ENCODE results near the gene RIOK2.

RIOK2 gene

DNA sequence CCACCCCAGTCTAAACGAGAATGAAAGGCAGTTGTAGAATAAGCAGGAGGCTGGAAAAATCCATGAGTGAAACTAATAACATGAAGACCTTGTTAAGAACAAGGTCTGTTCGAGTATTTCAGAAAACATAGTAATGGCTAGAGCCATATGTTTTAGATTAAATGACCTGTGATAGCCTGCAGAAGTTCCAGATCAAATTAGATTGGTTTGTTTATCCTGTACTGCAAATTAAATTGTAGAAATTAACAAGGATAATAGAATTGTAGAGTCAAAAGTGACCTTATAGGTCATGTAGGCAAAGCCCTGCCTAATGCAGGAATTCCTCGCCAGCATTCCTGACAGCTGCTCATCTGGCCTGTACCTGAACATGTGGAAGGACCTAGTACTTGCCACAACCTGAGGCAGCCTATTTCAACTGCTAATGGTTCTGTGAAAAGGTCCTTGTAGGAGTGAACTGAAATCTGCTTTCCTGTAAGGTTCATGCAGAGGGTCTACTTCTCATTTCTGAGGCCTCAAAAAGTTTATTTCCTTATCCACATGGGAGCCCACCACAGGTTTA lies 57.8 kb downstream of the RIOK2 start:
- no peak for DNase-seq (ENCODE audit: low read depth in 2 of 2)

DNA sequence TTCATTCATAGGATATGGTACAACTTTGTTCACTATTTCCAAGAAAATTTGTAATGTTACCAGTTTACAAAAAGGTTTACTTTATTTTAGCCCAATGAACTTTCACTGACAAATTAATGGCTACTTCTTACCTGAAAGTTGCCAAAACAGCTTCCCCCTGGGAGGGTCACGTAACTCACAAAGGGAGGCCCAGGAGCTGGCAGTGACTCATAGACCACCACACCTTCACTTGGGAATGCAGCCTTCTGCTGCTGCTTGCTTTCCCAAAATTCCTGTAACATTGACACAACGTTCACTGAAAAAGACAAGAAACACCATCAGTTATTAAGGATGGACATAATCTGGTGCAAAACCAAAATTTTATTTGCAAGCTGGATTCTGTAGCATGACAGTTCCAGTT lies 58.7 kb downstream of the RIOK2 start:
- no peak for DNase-seq (ENCODE audit: low read depth in 2 of 2)

DNA sequence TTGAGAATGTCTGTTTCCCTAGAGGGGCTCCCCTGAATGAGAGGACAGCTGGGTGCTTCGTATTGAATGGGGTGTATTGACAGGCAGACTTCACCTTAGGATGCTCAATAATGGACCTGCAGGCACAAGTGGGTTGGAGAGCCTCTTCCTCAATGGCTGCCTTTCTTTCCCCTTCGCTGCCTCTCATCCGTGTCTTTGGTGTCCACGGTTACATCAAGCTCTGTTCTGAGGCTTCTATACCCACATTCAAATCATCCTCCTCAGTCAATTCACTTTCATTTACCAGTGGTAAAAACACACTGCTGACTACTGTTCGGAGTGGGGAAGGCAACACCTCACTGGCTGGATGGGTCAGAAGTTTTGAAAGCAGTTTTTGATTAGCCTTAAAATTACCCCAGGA lies 61.2 kb downstream of the RIOK2 start:
- no peak for DNase-seq (ENCODE audit: low read depth in 2 of 2)

DNA sequence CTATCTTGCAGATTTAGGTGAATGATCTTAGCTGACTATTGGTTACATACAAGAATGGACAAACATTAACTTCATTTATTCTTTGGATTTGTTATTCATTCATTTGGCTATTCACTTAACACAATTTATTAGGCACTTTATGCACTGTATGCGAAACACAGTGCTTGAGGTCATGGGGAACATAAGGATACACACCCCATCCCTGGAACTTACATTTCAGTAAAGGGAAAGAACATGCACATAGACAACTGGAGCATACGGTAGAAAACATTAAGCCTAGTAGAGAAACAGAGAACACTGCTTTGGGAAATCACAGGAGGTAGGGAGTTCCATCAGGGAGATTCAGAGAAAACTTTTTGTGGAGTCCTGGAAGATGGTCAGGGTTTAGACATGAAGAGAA lies 62.9 kb downstream of the RIOK2 start:
- DNase-seq (ENCODE audit: low read depth in 2 of 2): no peak

DNA sequence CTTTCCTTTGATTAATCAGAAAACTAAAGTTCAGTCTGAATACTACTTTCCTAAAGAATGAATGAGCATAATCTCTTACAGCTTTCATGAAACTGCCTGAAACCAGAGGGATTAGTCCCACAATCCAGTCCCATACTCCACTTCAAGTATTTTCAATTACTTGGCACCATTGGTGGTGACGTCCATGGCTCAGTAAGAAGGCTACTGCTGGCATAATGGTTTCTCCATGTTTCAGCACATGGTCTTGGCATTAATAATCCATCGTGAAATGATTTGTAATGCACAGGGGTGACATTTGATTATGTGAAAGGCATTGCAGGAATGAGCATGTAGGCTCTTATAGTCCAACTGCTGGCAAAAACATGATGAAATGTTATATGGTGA lies 64.0 kb downstream of the RIOK2 start:
- DNase-seq (ENCODE audit: low read depth in 2 of 2): no peak

DNA sequence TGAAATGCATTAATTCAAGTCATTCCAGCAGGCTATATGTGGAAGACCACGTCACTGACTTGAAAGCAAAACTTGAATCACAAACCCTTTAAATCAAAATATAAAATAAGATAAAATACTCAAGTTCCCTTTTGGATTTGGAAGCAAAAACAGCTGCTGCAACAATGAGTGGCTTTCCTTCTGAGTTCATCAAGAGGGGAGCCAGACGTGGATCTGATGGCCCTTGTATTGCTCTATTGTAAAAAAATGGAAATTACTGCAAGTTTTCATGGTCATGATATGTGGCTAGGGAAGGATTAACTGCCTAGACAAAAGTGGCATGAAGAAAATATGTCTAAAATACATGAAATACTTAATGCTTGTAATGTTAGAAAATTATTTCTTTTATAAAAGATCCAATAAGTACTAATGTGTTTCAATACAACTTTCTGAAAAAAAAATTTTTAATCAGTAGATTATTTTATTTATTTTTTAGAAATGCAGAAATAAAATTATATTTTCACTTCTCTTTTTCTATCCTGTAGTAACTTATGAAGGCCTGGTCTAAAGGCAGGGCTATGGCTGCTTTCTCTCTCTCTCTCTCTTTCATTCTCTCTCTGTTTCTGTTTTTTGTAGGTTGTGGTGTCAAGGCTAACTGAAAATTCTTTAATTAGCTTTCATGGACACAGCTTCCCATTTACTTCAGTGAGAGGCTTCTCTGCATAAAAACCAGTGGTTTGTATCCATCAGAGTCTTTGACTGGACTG lies 64.6 kb downstream of the RIOK2 start:
- DNase-seq (ENCODE audit: low read depth in 2 of 2): no peak

DNA sequence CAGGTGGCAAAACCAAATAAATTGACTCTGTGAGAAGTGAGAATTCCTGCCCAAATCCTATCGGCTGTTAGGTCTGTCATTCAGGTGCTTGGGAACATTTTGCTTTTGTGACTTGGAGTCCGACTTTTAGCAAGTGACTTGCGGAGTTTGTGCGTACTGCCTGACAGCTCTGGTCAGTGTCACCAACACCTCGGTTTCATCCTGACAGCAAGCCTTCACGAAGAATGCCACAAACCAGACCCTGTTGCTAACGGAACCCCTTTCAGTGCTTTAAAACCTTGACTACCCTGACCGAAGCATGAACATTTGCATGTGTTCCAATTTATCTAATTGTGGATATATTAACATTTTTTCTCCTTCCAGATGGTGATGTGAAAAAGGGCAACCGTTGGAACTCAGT lies 67.1 kb downstream of the RIOK2 start:
- no peak for DNase-seq (ENCODE audit: low read depth in 2 of 2)

DNA sequence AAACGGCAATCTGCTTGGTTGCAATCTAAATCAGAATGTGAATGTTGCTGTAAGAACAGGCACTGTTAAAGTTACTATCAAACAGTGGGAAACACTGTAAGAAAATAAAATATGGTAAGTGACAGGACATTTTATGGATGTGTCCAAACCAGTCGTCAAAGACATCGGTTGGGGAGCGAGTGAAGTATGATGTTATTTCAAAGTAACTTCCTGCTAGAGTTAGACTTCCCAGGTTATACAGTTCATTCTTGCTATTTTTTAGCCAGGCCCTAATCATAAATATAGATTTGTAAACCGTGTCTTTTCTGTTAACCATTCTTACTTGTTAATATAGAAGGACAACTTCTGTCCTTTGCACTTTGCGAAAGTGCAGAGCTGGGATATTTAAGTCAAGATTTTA lies 70.8 kb downstream of the RIOK2 start:
- no peak for DNase-seq (ENCODE audit: low read depth in 2 of 2)

DNA sequence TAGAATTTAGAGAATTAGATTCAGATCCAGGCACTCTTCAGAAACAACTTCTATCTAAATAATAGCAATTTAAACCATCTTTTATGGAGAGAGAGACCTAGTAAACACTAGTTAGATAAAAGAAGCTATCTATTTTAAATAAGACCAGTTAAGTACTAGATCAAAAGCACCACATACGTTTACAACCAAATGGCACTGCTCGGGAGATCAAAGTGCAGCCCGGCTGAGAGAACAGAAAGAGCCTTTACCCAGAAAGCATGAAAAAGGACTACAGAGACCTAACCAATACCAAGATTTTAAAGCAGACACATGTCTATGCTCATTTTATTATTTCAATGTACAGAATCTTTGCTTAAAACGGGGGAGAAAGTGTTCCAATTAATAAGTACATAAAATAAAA lies 71.4 kb downstream of the RIOK2 start:
- no peak for DNase-seq (ENCODE audit: low read depth in 2 of 2)

DNA sequence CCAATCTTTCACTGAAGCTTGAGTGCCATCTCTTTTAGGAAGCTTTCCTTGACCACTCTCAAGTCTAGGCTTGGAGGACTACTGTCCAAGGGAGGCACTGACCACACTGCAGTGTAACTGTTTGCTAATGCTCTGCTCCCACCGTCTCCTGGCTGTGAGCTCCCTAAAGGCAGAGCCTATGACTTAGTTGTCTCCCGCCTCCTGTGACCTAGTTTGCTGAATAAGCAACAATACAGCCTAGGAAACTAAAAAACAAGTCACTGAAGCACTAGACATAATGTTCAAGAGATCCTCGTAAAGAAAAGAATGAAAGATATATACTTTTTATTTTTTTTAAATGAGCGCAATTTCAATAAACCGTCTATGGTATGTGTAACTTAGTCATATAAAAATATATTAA lies 72.0 kb downstream of the RIOK2 start:
- no peak for DNase-seq (ENCODE audit: low read depth in 2 of 2)

All from stimulated activated CD4-positive, alpha-beta T cell treated with anti-CD3 and anti-CD28 coated beads, Interleukin-1b, Interleukin-23, amount 100 ng/mL, for 4 hours (primary cell).